C4-2B (cell line): Measurements from ENCODE around the gene FAM53B.

Experiments
- CTCF ChIP-seq: fragments of 450-650 bp; conservative IDR thresholded peaks from 2 replicates; pipeline ENCODE4 v1.5.1; 2017; ENCODE audit warnings: mild to moderate bottlenecking
- ZFX ChIP-seq: fragments of 450-650 bp; IDR thresholded peaks from 2 replicates; pipeline ENCODE4 v1.6.1; 2017

- TF ChIP-seq CTCF (no peak), ZFX (no peak)
Measured at GRCh38 chr10:124748953-124749645, 4.9 kb upstream of the FAM53B start.
